ES-I3 (cell line): ENCODE results near the gene ZFP57.

ENCODE experiments used
- H3K36me3 ChIP-seq: 2 replicates; pipeline ENCODE4 v1.6.1; 2013; ENCODE audit warnings: mild to moderate bottlenecking, low read length, control low read depth, moderate library complexity; ENCODE audit not compliant: insufficient read depth
- H3K4me1 ChIP-seq: 2 replicates; pipeline ENCODE4 v1.6.1; 2013; ENCODE audit warnings: mild to moderate bottlenecking, control low read depth, low read length; ENCODE audit not compliant: insufficient read depth
- H3K9ac ChIP-seq: 2 replicates; pipeline ENCODE4 v1.6.1; 2013; ENCODE audit warnings: low read depth, mild to moderate bottlenecking, low read length, moderate library complexity
- H3K9me3 ChIP-seq: 2 replicates; pipeline ENCODE4 v1.6.1; 2013; ENCODE audit warnings: mild to moderate bottlenecking, low read length, moderate library complexity; ENCODE audit not compliant: control insufficient read depth, insufficient read depth

The ZFP57 gene

DNA sequence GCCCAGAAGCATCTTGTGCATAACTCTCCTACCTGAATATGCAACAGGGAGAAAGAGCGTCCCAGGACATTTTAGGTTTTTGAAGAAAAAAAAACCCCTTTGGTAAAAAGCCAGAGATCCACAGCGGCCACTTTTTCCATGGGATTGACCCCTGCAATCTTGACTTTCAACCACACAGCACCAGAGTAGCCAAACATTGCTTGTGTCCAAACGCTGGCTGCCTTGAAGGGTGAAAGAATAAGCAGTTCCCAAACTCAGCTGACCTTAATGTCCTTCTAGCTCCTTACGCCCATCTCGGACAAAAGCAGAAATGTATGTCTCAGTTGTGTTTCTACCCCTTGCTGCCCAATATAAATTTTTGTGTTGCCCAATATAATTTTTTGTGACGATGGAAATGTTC lies 25.3 kb downstream of the ZFP57 start:
- Histone ChIP-seq H3K4me1 (peaks cover 29% of the 10 kb centered on the region), H3K9ac (no peak overlapping the region), H3K9me3 (no peaks in the 10 kb centered on the region), H3K36me3 (no peaks in the 10 kb centered on the region)

DNA sequence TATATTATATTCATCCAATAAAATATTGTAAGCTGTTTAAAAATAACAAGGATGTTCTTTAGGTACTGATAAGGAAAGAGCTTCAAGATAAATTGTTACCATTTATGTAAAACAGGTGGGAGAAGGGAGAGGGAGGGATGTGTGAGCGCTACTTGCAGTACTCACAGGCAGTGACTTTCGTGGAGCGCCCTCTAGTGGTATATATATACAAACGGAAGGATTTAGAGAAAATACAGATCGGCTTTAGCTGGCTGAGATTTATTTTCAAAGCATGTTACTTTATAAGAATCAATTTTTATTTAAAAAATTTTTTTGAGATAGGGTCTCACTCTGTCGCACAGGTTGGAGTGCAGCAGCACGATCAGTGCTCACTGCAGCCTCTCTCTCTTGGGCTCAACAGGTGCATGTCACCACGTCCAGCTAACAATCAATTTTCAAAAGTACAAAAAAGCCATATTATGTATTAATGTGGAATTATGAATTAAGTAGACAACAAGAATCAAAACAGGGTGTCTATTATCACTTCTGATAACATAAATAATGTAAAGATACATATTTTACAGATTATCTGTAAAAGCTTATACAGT lies 27.4 kb downstream of the ZFP57 start:
- H3K36me3 ChIP-seq, result no peaks in the 10 kb centered on the region
- H3K4me1 ChIP-seq, result peaks cover 33% of the 10 kb centered on the region
- no peak overlapping the region for H3K9ac ChIP-seq
- no peaks in the 10 kb centered on the region for H3K9me3 ChIP-seq

DNA sequence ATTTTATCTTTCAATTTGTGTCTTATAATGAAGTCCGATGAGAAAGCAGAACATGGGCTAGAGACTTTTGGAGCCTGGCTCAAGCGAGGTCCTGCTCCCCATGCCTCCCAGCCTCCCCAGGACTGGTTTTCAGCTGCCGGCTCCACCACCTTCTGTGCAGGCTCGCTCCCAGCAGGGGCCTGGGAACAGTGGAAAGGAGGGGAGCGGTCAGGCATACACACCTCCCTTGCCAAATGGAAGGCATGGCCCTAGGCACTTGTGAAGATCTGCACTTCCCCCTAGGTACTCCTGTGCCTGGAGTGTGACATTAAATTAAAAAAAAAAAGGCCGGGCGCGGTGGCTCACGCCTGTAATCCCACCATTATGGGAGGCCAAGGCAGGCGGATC lies 28.8 kb downstream of the ZFP57 start:
- H3K4me1 ChIP-seq, result peaks cover 33% of the 10 kb centered on the region
- no peaks in the 10 kb centered on the region for H3K9me3 ChIP-seq
- no peaks in the 10 kb centered on the region for H3K36me3 ChIP-seq
- H3K9ac ChIP-seq, result no peak overlapping the region

DNA sequence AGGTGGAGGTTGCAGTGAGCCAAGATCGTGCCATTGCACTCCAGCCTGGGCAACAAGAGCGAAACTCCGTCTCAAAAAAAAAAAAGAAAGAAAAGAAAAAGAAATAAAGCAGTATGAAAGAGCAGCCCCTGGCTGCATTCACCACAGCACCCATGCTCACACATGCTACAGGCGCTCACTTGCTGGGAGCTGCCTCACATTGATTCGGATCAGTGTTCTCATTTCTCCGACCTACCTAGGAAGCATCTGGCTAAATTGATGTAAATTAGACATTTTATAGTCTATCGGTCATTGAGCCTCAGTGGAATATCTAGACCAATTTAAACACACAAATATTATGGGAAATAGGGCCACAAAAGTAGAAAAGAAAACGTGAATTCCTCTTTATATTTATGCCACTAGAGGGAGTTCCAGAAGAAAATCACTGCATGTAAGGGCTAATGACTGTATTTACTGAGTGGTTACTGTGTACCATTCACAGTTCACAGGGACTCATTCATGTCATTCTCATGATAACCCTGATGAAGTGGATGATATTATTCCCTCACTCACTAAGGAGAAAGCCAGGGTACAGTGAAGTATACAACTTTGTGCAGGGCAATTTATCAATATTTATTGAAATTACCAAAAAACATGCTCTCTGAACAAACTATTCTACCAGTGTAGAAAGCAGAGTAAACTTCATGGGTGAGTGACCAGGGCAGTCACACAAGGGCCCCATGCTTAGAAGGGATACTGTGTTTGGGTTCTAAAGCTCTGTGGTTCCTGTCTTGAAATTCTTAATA lies 29.3 kb downstream of the ZFP57 start:
- Histone ChIP-seq H3K36me3 (no peaks in the 10 kb centered on the region), H3K9me3 (no peaks in the 10 kb centered on the region)

DNA sequence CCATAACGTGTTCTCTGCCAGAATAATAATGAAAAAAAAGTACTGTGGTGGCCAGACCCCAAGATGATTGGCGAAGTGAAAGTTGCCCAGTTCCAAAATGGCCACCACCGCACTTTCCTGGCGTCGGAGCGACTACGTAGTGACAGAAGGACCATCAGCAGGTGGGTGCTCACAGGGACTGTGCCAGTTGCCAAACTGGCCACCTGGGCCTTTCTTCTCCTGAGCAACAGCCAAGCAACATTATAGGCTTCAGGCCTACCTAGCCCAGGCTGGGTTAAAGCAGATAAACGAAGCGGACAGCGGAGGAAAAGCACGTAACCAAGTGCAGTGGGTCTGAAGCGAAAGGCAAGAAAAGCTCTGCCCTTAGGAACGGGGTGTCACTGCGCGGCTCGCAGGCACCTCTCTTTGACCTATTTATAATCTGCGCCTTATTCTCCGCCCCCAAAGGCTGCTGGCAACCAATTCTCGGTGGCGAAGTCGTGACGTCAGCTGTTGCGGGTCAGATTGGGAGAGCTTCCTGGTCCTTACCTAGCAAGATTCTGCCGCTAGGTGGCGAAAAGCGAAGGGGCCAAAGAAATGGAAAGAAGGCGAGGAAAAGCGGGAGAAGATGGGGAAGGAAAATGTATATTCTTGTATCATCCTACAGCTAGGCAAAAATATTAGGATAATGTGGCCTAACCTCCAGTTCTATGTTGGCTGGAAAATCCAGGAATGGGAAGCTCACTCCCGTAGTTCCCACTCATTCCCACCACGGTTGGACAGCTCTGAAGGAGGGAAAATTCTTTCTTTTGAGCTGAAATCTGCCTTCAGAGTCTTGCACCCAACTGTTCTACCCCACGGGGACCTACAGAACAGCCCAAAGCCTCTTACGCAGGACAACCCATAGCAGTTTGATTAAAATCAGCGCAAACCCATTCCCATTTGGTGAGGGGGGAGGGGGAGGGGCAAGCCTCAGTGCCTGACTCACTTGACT lies 31.0 kb downstream of the ZFP57 start:
- Histone ChIP-seq H3K9me3 (no peaks in the 10 kb centered on the region), H3K9ac (peak overlapping the region; percentile 48), H3K36me3 (no peaks in the 10 kb centered on the region)

More for the DNA sequence above, 29.3 kb downstream of the ZFP57 start:
- Histone ChIP-seq H3K4me1 (peaks cover 32% of the 10 kb centered on the region), H3K9ac (no peak overlapping the region)

DNA sequence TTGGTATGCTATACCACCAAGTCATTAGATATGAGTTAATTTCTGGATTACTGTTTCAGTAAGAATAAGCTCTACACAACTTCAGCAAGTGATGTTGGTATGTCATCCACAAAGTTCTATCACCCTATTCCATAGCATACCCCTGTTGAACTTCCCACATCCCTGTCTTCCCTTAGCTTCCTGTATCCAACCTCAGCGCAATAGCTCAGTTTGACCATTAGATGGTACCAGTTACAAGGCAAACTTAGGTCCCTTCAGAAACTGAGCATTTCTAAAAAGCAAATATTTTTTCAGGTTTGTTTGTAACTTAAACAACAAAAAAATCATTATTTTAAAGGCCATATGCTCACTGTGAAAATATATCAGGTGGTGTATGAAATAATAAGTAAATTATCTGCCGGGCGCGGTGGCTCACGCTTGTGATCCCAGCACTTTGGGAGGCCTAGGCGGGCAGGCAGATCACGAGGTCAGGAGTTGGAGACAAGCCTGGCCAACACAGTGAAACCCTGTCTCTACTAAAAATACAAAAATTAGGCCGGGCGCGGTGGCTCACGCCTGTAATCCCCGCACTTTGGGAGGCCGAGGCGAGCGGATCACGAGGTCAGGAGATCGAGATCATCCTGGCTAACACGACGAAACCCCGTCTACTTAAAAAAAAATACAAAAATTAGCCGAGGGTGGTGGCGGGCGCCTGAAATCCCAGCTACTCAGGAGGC lies 32.9 kb downstream of the ZFP57 start:
- H3K9ac ChIP-seq, result no peak overlapping the region
- H3K36me3 ChIP-seq, result no peaks in the 10 kb centered on the region
- H3K4me1 ChIP-seq, result peaks cover 9% of the 10 kb centered on the region
- H3K9me3 ChIP-seq, result no peaks in the 10 kb centered on the region

More for the DNA sequence above, 31.0 kb downstream of the ZFP57 start:
- H3K4me1 ChIP-seq, result peaks cover 17% of the 10 kb centered on the region

DNA sequence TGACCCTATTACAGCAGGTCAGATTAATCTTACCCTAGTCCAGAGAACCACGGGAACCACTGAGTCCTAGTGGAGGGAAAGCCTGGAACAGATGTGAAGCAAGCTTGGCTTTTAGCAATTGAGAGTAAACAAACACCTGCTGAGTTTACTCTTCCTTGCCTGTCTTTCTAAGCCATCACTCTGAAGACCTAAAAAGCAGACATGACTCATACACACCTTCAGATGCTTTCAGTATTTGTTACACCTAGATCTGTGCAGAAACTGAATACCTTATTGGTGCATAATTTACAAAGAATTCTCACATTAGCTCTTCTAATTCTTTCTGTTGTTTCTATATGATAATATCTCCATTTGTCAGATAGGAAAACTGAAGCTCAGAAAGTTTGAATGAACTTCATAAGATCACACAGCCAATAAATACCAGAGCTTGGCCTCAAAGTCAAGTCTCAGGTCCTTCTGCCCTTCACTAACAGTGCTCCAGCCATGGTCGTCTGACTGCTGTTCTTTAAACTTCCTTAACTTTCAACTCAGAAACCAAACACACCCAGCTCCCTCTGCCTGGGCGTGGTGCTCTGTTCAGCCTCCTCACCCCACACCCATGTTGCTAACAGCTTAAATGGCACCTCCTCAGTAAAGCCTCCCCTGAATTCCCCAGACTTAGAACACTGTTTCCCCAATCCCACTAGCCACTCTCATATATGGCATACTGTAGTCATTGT lies 39.4 kb downstream of the ZFP57 start:
- Histone ChIP-seq H3K9ac (no peak overlapping the region), H3K36me3 (no peaks in the 10 kb centered on the region), H3K9me3 (no peaks in the 10 kb centered on the region), H3K4me1 (no peaks in the 10 kb centered on the region)

DNA sequence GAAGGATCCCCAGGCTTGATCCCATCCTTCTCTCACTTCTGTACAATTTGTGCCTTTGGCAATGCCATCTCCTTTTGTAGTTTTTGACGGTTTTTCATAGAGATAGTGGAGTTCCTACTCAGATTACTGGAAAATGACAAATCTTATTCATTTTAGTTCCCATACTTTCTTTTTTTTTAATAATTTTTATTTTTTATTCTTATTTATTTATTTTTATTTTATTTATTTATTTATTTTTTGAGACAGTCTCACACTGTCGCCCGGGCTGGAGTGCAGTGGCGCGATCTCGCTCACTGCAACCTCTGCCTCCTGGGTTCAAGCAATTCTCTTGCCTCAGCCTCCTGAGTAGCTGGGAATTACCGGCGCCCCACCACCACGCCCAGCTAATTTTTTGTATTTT lies 43.7 kb downstream of the ZFP57 start:
- Histone ChIP-seq H3K4me1 (peaks cover 5% of the 10 kb centered on the region; the same call in 1 of the 2 replicates), H3K36me3 (no peaks in the 10 kb centered on the region), H3K9ac (no peak overlapping the region), H3K9me3 (no peaks in the 10 kb centered on the region)

DNA sequence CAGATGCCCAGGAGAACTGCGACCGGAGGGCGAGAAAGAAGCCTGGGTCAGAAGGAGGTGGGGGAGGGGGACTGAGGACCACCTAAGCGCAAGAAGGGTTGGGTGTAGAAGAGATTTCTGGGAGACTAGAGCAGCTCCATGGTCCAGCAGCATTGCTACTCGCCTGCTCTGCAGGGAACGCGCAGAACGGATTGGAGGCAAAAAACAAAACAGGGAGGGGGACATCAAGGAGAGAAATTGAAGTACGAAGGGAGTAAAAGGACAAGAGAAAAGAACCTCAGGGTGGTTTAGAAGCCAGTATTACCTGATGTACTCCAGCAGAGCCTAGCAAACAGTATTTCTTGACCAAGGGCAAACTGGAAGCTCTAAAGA lies 47.4 kb downstream of the ZFP57 start:
- H3K36me3 ChIP-seq, result no peaks in the 10 kb centered on the region
- H3K9ac ChIP-seq, result peak overlapping the region; percentile 63
- peaks cover 14% of the 10 kb centered on the region for H3K4me1 ChIP-seq
- H3K9me3 ChIP-seq, result no peaks in the 10 kb centered on the region

DNA sequence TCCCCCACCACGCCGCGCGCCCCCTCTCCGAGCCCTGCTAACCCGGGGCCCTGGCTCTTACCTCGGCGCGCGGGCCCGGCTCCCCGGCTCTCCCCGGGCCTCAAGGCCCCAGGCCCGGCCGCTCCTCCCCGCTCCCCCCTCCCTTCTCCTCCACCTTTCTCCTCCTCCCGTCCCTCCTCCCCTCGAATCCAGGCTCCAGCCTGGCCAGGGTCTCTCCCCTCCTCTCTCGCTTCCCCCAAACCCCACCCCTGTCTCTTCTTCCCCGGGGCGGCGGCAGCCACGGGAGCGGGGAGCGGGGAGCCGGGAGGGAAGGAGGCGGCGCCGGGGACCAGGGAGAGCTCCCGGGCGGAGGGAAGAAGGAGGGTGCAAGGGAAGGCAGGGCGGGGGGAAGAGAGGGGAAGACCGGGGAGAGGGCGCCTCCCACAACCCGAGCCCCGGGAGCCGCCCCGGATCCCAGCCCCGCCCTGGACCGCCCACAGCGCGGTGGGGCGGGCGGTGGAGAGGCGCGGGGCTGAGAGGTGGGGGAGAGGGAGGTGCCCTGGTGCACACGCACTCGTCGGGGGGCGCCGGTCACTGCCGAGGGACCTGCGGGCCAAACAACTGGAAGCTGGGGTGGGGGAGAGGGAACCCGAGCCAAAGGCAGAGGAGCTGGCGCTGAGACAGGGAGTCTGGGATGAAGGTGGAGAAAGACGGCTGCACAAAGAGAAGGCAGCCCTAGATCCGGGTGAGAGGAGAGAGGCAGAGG lies 48.0 kb downstream of the ZFP57 start, which contains the start of gene GABBR1:
TSS of gene GABBR1 (minus strand) at position 395 of the 745 bp plus-strand sequence. CDS start 798 bp downstream, outside the sequence.
- H3K9ac ChIP-seq, result peak within 1 kb of the TSS; percentile 63
- peaks cover 14% of the 10 kb centered on the region for H3K4me1 ChIP-seq
- H3K36me3 ChIP-seq, result no peaks in the 10 kb centered on the region
- no peaks in the 10 kb centered on the region for H3K9me3 ChIP-seq

DNA sequence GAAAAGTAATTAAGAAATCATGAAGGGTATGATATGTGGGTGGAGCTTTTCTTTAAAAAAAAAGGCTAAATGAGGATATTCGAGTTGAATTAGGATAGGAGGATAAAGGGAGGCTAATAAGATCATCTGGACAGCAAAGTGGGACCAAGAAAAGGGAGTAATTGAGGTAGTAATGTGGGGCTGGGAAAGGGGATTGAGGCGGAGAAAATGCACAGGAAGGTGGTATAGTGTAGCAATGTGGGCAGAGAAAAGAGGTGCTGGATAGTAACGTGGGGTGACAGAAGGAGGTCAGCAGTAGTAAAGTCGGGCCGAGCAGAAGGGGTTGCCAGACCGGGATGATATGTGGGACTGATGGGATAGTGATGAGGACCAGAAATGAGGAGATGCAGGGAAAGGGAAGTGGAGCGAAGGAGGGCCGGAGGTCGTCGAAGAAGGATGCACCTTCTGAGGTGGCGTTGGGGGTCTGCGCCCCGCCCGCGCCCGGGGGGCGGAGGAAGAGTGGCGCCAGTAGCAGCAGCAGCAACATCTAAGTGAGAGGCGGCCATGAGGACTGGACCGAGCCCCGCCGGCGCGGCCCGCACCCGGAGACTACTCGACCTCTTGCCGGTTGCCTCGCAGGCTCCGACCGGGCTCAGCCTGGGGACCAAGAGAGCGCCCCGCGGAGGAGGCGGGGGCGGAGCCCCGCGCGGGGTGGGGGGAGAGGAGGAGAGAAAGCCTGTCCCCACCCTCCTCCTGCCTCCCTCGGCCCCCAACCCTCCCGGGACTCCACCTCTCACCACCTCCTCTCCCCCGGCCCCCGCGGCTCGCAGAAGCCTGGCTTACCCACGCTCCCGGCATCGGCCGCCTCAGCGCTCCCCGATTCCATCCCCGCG lies 48.9 kb downstream of the ZFP57 start:
- peak overlapping the region; percentile 63 for H3K9ac ChIP-seq

DNA sequence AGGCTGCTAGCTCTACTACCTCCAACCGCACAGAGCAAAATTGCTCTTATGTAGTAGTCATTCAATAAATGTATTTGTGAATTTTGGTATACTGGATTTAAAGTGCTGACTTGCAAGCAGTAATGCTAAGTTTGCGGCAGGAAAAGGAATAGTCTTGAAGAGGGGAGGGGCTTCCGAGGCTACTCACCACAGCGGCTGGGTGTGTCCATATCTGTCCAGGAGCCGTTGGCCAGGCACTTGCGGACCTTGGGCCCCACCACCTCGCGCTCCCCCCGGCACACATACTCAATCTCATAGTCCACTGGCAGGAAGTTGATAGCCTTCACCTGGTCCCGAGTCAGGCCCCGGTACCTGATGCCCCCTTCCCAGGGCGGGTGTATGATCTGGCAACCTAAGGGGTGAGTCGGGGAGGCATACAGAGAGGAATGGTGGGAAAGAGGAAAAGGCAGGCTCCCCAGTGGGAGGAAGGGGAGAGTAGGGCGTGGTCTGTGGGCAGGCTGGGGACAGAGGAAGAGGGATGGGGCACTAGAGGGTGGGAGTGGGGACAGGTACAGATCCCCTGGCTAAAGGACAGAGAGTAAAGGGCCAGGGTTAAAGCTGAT lies 49.6 kb downstream of the ZFP57 start:
- H3K36me3 ChIP-seq, result no peaks in the 10 kb centered on the region
- H3K9ac ChIP-seq, result peak overlapping the region; percentile 63; the same call in 1 of the 2 replicates
- H3K9me3 ChIP-seq, result no peaks in the 10 kb centered on the region
- H3K4me1 ChIP-seq, result peaks cover 18% of the 10 kb centered on the region

More for the DNA sequence above, 48.9 kb downstream of the ZFP57 start:
- H3K4me1 ChIP-seq, result peaks cover 14% of the 10 kb centered on the region
- H3K36me3 ChIP-seq, result no peaks in the 10 kb centered on the region
- H3K9me3 ChIP-seq, result no peaks in the 10 kb centered on the region
